CD4-positive, alpha-beta T cell treated with Interleukin-2 at 100 ng/mL for 4 hours (primary cell): ENCODE data around the gene MCC.

Source experiments
- DNase-seq: peaks from one replicate; pipeline ENCODE4 v3.0.0-alpha.2; 2020; ENCODE audit warnings: low spot score

MCC gene

GRCh38 chr5:113177225-113177624 lies 311.0 kb downstream of the MCC start:
- no peak for DNase-seq

- DNase-seq = no peak
Measured at GRCh38 chr5:113176734-113177133, 311.5 kb downstream of the MCC start.

- no peak for DNase-seq
Measured at GRCh38 chr5:113176196-113176595, 312.1 kb downstream of the MCC start.

GRCh38 chr5:113172231-113172826 lies 315.9 kb downstream of the MCC start:
- DNase-seq = no peak

GRCh38 chr5:113171520-113171919 lies 316.7 kb downstream of the MCC start:
- no peak for DNase-seq

- DNase-seq = no peak
Measured at GRCh38 chr5:113170707-113171106, 317.5 kb downstream of the MCC start.

- DNase-seq = no peak
Measured at GRCh38 chr5:113169720-113170119, 318.5 kb downstream of the MCC start.

- DNase-seq = no peak
Measured at GRCh38 chr5:113167985-113168384, 320.3 kb downstream of the MCC start.

GRCh38 chr5:113166852-113167366 lies 321.3 kb downstream of the MCC start:
- DNase-seq = no peak

- no peak for DNase-seq
Measured at GRCh38 chr5:113166261-113166660, 322.0 kb downstream of the MCC start.

- no peak for DNase-seq
Measured at GRCh38 chr5:113164021-113164420, 324.2 kb downstream of the MCC start.

- DNase-seq = no peak
Measured at GRCh38 chr5:113163328-113163727, 324.9 kb downstream of the MCC start.

- no peak for DNase-seq
Measured at GRCh38 chr5:113162770-113163169, 325.5 kb downstream of the MCC start.

GRCh38 chr5:113162208-113162607 lies 326.0 kb downstream of the MCC start:
- no peak for DNase-seq

GRCh38 chr5:113161806-113162205 lies 326.4 kb downstream of the MCC start:
- no peak for DNase-seq

GRCh38 chr5:113157886-113158285 lies 330.4 kb downstream of the MCC start:
- DNase-seq = no peak

- DNase-seq = no peak
Measured at GRCh38 chr5:113156271-113156877, 331.9 kb downstream of the MCC start.

GRCh38 chr5:113153512-113154097 lies 334.6 kb downstream of the MCC start:
- DNase-seq = no peak

GRCh38 chr5:113152380-113152740 lies 335.9 kb downstream of the MCC start:
- DNase-seq = no peak

- DNase-seq = no peak
Measured at GRCh38 chr5:113151641-113152379, 336.4 kb downstream of the MCC start.

GRCh38 chr5:113150821-113151220 lies 337.4 kb downstream of the MCC start:
- DNase-seq = no peak

GRCh38 chr5:113150221-113150620 lies 338.0 kb downstream of the MCC start:
- no peak for DNase-seq

GRCh38 chr5:113147537-113147936 lies 340.7 kb downstream of the MCC start:
- no peak for DNase-seq
